H9 (cell line): Measurements from ENCODE around the gene B4GALNT4. TPM values are rescaled to one million over a fixed set of nuclear protein-coding genes. Genes with fewer than 3 reads are reported as not detected.

Experiments
- DNase-seq: peaks from one replicate; pipeline ENCODE4 v3.0.0-alpha.2; 2017
- H2AFZ ChIP-seq: one replicate; pipeline ENCODE4 v1.6.1; 2013; ENCODE audit warnings: mild to moderate bottlenecking, low read length, control low read depth, moderate library complexity
- H2AK5ac ChIP-seq: 2 replicates; pipeline ENCODE4 v1.6.1; 2013; ENCODE audit warnings: low read length, control low read depth, mixed read lengths; ENCODE audit not compliant: insufficient read length
- H2BK120ac ChIP-seq: one replicate; pipeline ENCODE4 v1.6.1; 2013; ENCODE audit warnings: low read depth, mild to moderate bottlenecking, low read length, control low read depth, inconsistent platforms; ENCODE audit not compliant: poor library complexity, severe bottlenecking
- H2BK12ac ChIP-seq: 2 replicates; pipeline ENCODE4 v1.6.1; 2013; ENCODE audit warnings: low read length, control low read depth, mixed read lengths, low read depth; ENCODE audit not compliant: insufficient read length
- H2BK15ac ChIP-seq: 2 replicates; pipeline ENCODE4 v1.6.1; 2013; ENCODE audit warnings: low read depth, low read length, control low read depth
- H2BK20ac ChIP-seq: one replicate; pipeline ENCODE4 v1.6.1; 2013; ENCODE audit warnings: low read depth, mild to moderate bottlenecking, low read length, control low read depth, inconsistent platforms; ENCODE audit not compliant: poor library complexity, severe bottlenecking
- H2BK5ac ChIP-seq: 2 replicates; pipeline ENCODE4 v1.6.1; 2013; ENCODE audit warnings: low read length, control low read depth, mixed read lengths; ENCODE audit not compliant: insufficient read length
- H3K14ac ChIP-seq: 2 replicates; pipeline ENCODE4 v1.6.1; 2013; ENCODE audit warnings: low read length, control low read depth; ENCODE audit not compliant: insufficient read depth
- H3K18ac ChIP-seq: 2 replicates; pipeline ENCODE4 v1.6.1; 2013; ENCODE audit warnings: low read depth, mild to moderate bottlenecking, mixed read lengths, low read length, control low read depth; ENCODE audit not compliant: insufficient read length
- H3K23ac ChIP-seq: 2 replicates; pipeline ENCODE4 v1.6.1; 2013; ENCODE audit warnings: low read length, control low read depth, mixed read lengths, low read depth; ENCODE audit not compliant: insufficient read length
- H3K23me2 ChIP-seq: 2 replicates; pipeline ENCODE4 v1.6.1; 2013; ENCODE audit warnings: low read depth, mild to moderate bottlenecking, mixed read lengths, low read length, control low read depth; ENCODE audit not compliant: insufficient read length, poor library complexity, severe bottlenecking
- H3K27ac ChIP-seq: 2 replicates; pipeline ENCODE4 v1.5.1; 2013; ENCODE audit warnings: low read length, control low read depth, mixed read lengths, low read depth; ENCODE audit not compliant: insufficient read length
- H3K27me3 ChIP-seq: 2 replicates; pipeline ENCODE4 v1.6.1; 2013; ENCODE audit warnings: low read length, control low read depth, inconsistent platforms; ENCODE audit not compliant: insufficient read depth
- H3K4ac ChIP-seq: 2 replicates; pipeline ENCODE4 v1.6.1; 2013; ENCODE audit warnings: low read depth, mild to moderate bottlenecking, control low read depth, inconsistent platforms, low read length, moderate library complexity
- H3K4me1 ChIP-seq: 2 replicates; pipeline ENCODE4 v1.6.1; 2013; ENCODE audit warnings: low read length, control low read depth, inconsistent platforms; ENCODE audit not compliant: insufficient read depth
- H3K4me2 ChIP-seq: 2 replicates; pipeline ENCODE4 v1.6.1; 2013; ENCODE audit warnings: low read length, control low read depth, mixed read lengths; ENCODE audit not compliant: insufficient read length, insufficient read depth
- H3K56ac ChIP-seq: 2 replicates; pipeline ENCODE4 v1.6.1; 2013; ENCODE audit warnings: low read depth, mild to moderate bottlenecking, mixed read lengths, low read length, control low read depth; ENCODE audit not compliant: insufficient read length
- H3K79me1 ChIP-seq: 2 replicates; pipeline ENCODE4 v1.6.1; 2013; ENCODE audit warnings: low read depth, mild to moderate bottlenecking, moderate library complexity, low read length, control low read depth, inconsistent platforms; ENCODE audit not compliant: insufficient read depth, poor library complexity, severe bottlenecking
- H3K79me2 ChIP-seq: 2 replicates; pipeline ENCODE4 v1.6.1; 2013; ENCODE audit warnings: low read length, control low read depth, inconsistent platforms; ENCODE audit not compliant: insufficient read depth
- H3K9ac ChIP-seq: 2 replicates; pipeline ENCODE4 v1.6.1; 2013; ENCODE audit warnings: low read length, control low read depth, mixed read lengths; ENCODE audit not compliant: insufficient read length; ENCODE audit errors: extremely low read depth
- H3K9me3 ChIP-seq: one replicate; pipeline ENCODE4 v1.6.1; 2013; ENCODE audit warnings: low read depth, low read length, inconsistent platforms; ENCODE audit not compliant: control insufficient read depth
- H3T11ph ChIP-seq: one replicate; pipeline ENCODE4 v1.6.1; 2013; ENCODE audit warnings: mild to moderate bottlenecking, low read length, control low read depth, inconsistent platforms
- H4K20me1 ChIP-seq: one replicate; pipeline ENCODE4 v1.6.1; 2013; ENCODE audit not compliant: control insufficient read depth, insufficient read length, insufficient read depth
- H4K5ac ChIP-seq: 2 replicates; pipeline ENCODE4 v1.6.1; 2013; ENCODE audit warnings: low read depth, mild to moderate bottlenecking, mixed read lengths, low read length, control low read depth; ENCODE audit not compliant: insufficient read length
- H4K8ac ChIP-seq: replicated peaks from 2 replicates; pipeline ENCODE4 v1.6.1; 2013; ENCODE audit warnings: low read length, control low read depth, mixed read lengths, low read depth; ENCODE audit not compliant: insufficient read length
- H4K91ac ChIP-seq: 2 replicates; pipeline ENCODE4 v1.6.1; 2013; ENCODE audit warnings: low read depth, mild to moderate bottlenecking, moderate library complexity, mixed read lengths, low read length, control low read depth; ENCODE audit not compliant: insufficient read length
- H3K27ac Mint-ChIP-seq, 3 experiments: 2 replicates in 2 of 3; 3 replicates in 1 of 3; pipeline ENCODE4 v1.8.0; 2020 to 2021; ENCODE audit warnings: mixed read lengths in 3 of 3, mild to moderate bottlenecking in 1 of 3, moderate library complexity in 1 of 3
- H3K27me3 Mint-ChIP-seq: 2 replicates; pipeline ENCODE4 v1.8.0; 2021; ENCODE audit warnings: low read depth, mild to moderate bottlenecking, moderate library complexity, mixed read lengths
- H3K36me3 Mint-ChIP-seq, 3 experiments: 2 replicates in 2 of 3; 3 replicates in 1 of 3; pipeline ENCODE4 v1.8.0; 2020 to 2021; ENCODE audit warnings: low read depth in 3 of 3, mixed read lengths in 3 of 3; ENCODE audit not compliant: insufficient read depth in 1 of 3
- H3K4me1 Mint-ChIP-seq, 2 experiments: 2 replicates each; pipeline ENCODE4 v1.8.0; 2020; ENCODE audit warnings: mixed read lengths in 2 of 2
- H3K4me3 Mint-ChIP-seq, 2 experiments: 2 replicates in 1 of 2; 3 replicates in 1 of 2; pipeline ENCODE4 v1.8.0; 2020 to 2021; ENCODE audit warnings: mild to moderate bottlenecking in 2 of 2, mixed read lengths in 2 of 2, moderate library complexity in 1 of 2
- H3K9me3 Mint-ChIP-seq, 2 experiments: 2 replicates in 1 of 2; 3 replicates in 1 of 2; pipeline ENCODE4 v1.8.0; 2020; ENCODE audit warnings: mild to moderate bottlenecking in 2 of 2, mixed read lengths in 2 of 2, moderate library complexity in 1 of 2
- WGBS: extraction: QIAGEN DNeasy Blood & Tissue Kit; methylation state at CpG from one replicate; pipeline ENCODE4 v1.1.7; 2013; ENCODE audit warnings: missing lambda C conversion rate, low lambda C conversion rate, mixed read lengths; ENCODE audit not compliant: insufficient read length; ENCODE audit errors: extremely low coverage; 5-methylcytosine and 5-hydroxymethylcytosine counted together
- total RNA-seq: library from RNA; stranded (reverse); gene quantifications from 2 replicates; pipeline ENCODE4 v1.2.1, GENCODE V29; 2021
- TF ChIP-seq, protein P1 (sequence below): fragments of 200-600 bp; sonication (generic); conservative IDR thresholded peaks from 3 replicates; pipeline ENCODE4 v1.8.0; 2021; ENCODE audit warnings: antibody characterized with exemption, mild to moderate bottlenecking

B4GALNT4 gene
- total RNA-seq, 1 experiment from 2014 or later: 105 TPM

DNA sequence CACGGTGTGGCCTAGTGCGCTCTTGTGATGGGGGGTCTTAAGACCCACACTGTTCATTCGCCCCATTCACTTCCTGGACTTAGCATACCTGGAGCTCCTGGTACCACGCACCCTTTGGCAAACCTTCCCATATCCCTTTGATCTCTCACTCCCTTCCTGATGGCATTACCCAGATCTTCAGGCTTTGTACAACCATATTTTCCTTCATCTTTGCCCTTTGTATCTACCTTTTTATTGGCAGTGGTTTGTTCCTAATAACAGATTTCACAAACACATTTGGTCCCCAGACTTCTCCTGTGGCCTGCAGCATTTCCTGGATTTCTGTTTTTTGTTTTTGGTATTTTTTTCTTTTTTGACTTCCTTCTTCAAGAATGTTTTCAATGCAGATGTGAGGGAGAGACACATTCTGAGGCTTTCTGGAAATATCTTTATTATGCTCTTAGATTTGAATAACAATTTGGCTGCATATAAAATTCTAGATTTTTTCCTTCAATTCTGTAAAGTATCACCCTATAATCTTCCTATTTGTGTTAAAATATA lies 32.6 kb upstream of the B4GALNT4 start:
- Histone ChIP-seq H2AK5ac (no peak overlapping the region), H2BK20ac (no peak overlapping the region), H3K56ac (no peak overlapping the region), H4K91ac (no peak overlapping the region), H3K4ac (no peak overlapping the region), H3K9ac (no peak overlapping the region), H2BK15ac (no peak overlapping the region), H4K5ac (no peak overlapping the region), H4K20me1 (no peaks in the 10 kb centered on the region), H3K14ac (no peak overlapping the region), H2AFZ (no peak overlapping the region), H3K4me1 (peaks cover 12% of the 10 kb centered on the region), H3K79me1 (no peaks in the 10 kb centered on the region), H3K23me2 (no peaks in the 10 kb centered on the region), H3K79me2 (no peaks in the 10 kb centered on the region), H2BK12ac (no peak overlapping the region), H3K9me3 (no peaks in the 10 kb centered on the region), H3K27ac (no peak overlapping the region), H3K18ac (no peak overlapping the region), H3K23ac (no peak overlapping the region), H4K8ac (no peak overlapping the region), H3K4me2 (no peak overlapping the region), H2BK120ac (no peak overlapping the region), H2BK5ac (no peak overlapping the region), H3K27me3 (no peaks in the 10 kb centered on the region), H3T11ph (no peak overlapping the region)
- H3K27me3 Mint-ChIP-seq: peaks cover 3% of the 10 kb centered on the region
- no peak for DNase-seq
- peaks cover 48 to 52% of the 10 kb centered on the region in 2 experiments for H3K4me1 Mint-ChIP-seq
- peaks cover 16 to 20% of the 10 kb centered on the region in 2 experiments for H3K9me3 Mint-ChIP-seq
- H3K36me3 Mint-ChIP-seq: peaks cover 4 to 20% (median 9%) of the 10 kb centered on the region in 3 experiments; a peak in 6 of 7 replicates
- H3K27ac Mint-ChIP-seq: peak overlapping the region in 2 of 3 experiments; percentile 7 to 55; a peak in 4 of 7 replicates
- TF ChIP-seq, protein P1, sequence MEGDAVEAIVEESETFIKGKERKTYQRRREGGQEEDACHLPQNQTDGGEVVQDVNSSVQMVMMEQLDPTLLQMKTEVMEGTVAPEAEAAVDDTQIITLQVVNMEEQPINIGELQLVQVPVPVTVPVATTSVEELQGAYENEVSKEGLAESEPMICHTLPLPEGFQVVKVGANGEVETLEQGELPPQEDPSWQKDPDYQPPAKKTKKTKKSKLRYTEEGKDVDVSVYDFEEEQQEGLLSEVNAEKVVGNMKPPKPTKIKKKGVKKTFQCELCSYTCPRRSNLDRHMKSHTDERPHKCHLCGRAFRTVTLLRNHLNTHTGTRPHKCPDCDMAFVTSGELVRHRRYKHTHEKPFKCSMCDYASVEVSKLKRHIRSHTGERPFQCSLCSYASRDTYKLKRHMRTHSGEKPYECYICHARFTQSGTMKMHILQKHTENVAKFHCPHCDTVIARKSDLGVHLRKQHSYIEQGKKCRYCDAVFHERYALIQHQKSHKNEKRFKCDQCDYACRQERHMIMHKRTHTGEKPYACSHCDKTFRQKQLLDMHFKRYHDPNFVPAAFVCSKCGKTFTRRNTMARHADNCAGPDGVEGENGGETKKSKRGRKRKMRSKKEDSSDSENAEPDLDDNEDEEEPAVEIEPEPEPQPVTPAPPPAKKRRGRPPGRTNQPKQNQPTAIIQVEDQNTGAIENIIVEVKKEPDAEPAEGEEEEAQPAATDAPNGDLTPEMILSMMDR: no peak
- no CpG with 5 or more reads among the region's 4 CpGs for WGBS
- no peak overlapping the region for H3K4me3 Mint-ChIP-seq
